22Rv1 (cell line): ENCODE data around the gene NARF.
"Not testable (repeated sequence)": the region's sequence is repeated elsewhere in the genome, so short reads cannot be mapped to it uniquely, and the experiment has no call there.

Experiments used
- ZFX ChIP-seq: fragments of 450-650 bp; IDR thresholded peaks from 2 replicates; pipeline ENCODE4 v1.6.1; 2017; ENCODE audit warnings: antibody characterized with exemption, borderline replicate concordance
- TF ChIP-seq, protein P1 (sequence below): fragments of 450-650 bp; IDR thresholded peaks from 2 replicates; pipeline ENCODE4 v1.5.1; 2017; ENCODE audit warnings: mild to moderate bottlenecking

GRCh38 chr17:82453706-82454105, 4.8 kb upstream of the NARF start:
- TF ChIP-seq, protein P1, sequence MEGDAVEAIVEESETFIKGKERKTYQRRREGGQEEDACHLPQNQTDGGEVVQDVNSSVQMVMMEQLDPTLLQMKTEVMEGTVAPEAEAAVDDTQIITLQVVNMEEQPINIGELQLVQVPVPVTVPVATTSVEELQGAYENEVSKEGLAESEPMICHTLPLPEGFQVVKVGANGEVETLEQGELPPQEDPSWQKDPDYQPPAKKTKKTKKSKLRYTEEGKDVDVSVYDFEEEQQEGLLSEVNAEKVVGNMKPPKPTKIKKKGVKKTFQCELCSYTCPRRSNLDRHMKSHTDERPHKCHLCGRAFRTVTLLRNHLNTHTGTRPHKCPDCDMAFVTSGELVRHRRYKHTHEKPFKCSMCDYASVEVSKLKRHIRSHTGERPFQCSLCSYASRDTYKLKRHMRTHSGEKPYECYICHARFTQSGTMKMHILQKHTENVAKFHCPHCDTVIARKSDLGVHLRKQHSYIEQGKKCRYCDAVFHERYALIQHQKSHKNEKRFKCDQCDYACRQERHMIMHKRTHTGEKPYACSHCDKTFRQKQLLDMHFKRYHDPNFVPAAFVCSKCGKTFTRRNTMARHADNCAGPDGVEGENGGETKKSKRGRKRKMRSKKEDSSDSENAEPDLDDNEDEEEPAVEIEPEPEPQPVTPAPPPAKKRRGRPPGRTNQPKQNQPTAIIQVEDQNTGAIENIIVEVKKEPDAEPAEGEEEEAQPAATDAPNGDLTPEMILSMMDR = not testable (repeated sequence)
- TF ChIP-seq ZFX = not testable (repeated sequence)
